ENCODE data around the gene ADAMTS17.
A peak's percentile ranks its signal among the peaks of the same experiment; 100 is the strongest.

The ADAMTS17 gene

DNA sequence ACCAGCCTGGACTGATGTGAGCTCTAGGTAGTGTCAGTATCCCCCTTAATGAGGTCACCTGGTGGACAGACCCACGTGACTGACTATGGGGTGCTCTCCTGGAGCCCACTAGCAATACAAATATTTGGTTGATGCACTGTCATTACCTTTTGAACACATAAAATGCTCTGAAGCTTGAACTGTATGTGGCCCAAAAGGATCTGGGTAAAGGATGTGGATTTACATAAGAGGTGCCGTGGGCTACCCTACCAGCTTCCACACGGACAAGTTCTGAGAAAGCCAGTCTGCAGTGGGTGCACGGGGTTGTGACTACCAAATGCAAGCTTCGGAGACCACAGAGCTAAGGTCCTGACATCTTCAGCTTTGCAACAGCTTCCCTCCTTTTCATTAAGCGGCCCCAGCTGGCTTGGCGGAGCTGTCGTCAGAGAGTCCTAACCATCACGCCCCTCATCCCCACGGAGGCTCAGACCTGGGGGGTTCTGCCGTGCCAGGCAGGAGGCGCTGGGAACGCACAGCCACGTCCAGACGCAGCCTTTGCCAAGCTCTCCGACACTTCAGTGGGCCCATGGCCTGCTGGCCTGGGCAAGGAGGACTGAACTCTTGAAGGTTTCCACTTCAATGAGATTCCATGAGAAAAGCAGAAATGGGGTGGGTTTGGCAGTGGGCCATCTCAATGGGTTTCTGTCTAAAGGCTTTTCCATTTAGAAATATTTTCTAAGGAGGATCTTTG, 228.3 kb downstream of the ADAMTS17 start:
- Mint-ChIP-seq H3K9me3 (no peaks in the 10 kb centered on the region), H3K27ac (no peak overlapping the region), H3K4me3 (no peak overlapping the region), H3K27me3 (no peaks in the 10 kb centered on the region), H3K36me3 (no peaks in the 10 kb centered on the region), H3K4me1 (peaks cover 37% of the 10 kb centered on the region)
- DNase-seq, result no peak
- CTCF ChIA-PET, result interaction anchor here (0.7 kb wide), 1 partner anchor 19 kb away, joined by 3 read pairs; no protein-coding TSS in a partner anchor

GRCh38 chr15:100112636-100113305, 229.0 kb downstream of the ADAMTS17 start:
- no peak overlapping the region for H3K27ac Mint-ChIP-seq
- H3K9me3 Mint-ChIP-seq, result no peaks in the 10 kb centered on the region
- CTCF ChIA-PET, result interaction anchor here (0.7 kb wide), 1 partner anchor 20 kb away, joined by 3 read pairs; no protein-coding TSS in a partner anchor
- no peak overlapping the region for H3K4me3 Mint-ChIP-seq
- H3K4me1 Mint-ChIP-seq, result peaks cover 37% of the 10 kb centered on the region
- no peaks in the 10 kb centered on the region for H3K27me3 Mint-ChIP-seq
- H3K36me3 Mint-ChIP-seq, result no peaks in the 10 kb centered on the region
- DNase-seq, result no peak

- Mint-ChIP-seq H3K4me3 (no peak overlapping the region), H3K36me3 (no peaks in the 10 kb centered on the region), H3K9me3 (no peaks in the 10 kb centered on the region), H3K4me1 (peaks cover 37% of the 10 kb centered on the region), H3K27ac (no peak overlapping the region), H3K27me3 (no peaks in the 10 kb centered on the region)
- no peak for DNase-seq
- CTCF ChIA-PET, result interaction anchor here (1.3 kb wide), 1 partner anchor 227 kb away, joined by 3 read pairs; no protein-coding TSS in a partner anchor
Observed at GRCh38 chr15:100112061-100112420, 229.7 kb downstream of the ADAMTS17 start.

DNA sequence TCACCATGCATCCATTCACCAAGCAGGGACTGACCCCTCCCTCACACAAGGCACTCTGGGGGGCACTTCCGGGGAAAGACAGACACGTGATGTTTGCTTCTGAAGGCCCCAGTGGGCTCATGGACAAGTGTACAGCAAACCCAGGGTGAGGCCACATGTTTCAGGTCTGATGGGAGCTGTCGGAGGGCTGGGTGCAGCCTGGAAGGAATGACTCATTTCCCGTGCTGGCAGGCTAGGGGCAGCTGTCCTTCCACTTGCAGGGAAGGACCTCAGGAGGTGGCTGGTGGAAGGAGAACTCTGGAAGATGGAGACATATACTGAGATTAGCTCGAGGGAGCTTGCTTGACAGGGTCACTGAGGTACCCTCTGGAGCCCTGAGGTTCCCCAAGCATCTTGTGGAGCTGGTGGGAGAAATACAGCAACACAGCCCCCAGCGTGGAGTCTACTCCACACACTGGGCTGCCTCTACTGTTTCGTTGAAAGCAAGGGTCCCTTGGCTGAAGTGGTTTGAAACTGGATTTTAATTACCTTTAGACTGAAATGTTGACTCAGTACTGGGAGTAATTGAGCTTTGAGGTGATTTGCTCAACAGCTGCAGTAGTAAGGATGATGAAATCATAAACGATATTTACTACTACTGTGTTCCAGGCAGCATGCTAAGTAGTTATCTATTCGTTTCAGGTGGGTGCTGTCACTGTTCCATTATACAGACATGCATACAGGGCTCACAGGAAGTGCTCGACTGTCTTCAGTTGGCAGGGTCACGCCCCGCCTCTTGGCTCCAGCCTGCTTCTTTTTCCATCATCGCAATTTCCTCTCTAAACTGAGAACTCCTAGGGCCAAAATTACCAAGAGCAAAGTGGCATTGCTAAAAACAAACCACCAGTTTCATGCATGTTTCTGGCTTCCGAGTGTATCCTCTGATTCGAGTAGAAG, 230.4 kb downstream of the ADAMTS17 start:
- Mint-ChIP-seq H3K27me3 (no peaks in the 10 kb centered on the region), H3K4me3 (no peak overlapping the region), H3K36me3 (no peaks in the 10 kb centered on the region), H3K4me1 (peaks cover 37% of the 10 kb centered on the region), H3K27ac (peak overlapping the region; percentile 83), H3K9me3 (no peaks in the 10 kb centered on the region)
- CTCF ChIA-PET, result interaction anchor here (0.8 to 1.3 kb wide), 2 partner anchors 182 to 227 kb away, joined by 3 read pairs; no protein-coding TSS in a partner anchor
- DNase-seq, result peak; percentile 53

DNA sequence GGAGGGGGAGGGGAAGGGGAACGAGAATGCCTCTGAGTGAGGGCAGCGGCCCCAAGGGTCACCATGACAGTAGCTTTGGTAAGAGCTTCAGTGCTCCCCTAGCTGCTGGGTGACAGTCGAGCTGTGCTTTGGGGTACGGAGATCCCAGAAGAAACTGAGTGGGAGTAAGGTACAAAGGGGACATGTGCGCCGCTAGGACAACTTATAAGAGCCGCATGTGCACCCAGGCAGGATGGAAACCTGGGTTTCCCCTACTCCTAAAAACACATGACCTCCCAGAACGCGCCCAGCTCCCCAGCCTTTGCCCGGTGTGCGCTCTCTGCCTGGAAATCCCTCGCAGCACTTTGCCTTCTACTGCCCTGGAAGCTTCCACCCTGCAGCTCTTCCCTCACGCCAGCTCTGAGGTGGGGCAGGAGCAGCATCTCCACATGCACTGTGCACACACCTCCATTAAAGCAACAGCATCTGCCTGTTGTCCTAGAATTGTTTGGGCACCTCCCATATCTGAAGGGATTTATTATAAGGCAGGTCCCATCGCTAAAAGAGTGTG, 232.2 kb downstream of the ADAMTS17 start:
- no peaks in the 10 kb centered on the region for H3K9me3 Mint-ChIP-seq
- no peak overlapping the region for H3K27ac Mint-ChIP-seq
- H3K27me3 Mint-ChIP-seq, result no peaks in the 10 kb centered on the region
- DNase-seq, result no peak
- CTCF ChIA-PET, result no interaction called here
- no peak overlapping the region for H3K4me3 Mint-ChIP-seq
- H3K4me1 Mint-ChIP-seq, result peaks cover 36% of the 10 kb centered on the region
- H3K36me3 Mint-ChIP-seq, result no peaks in the 10 kb centered on the region

- no peak for DNase-seq
- Mint-ChIP-seq H3K9me3 (no peaks in the 10 kb centered on the region), H3K36me3 (no peaks in the 10 kb centered on the region), H3K4me1 (peaks cover 30% of the 10 kb centered on the region), H3K27me3 (no peaks in the 10 kb centered on the region), H3K4me3 (no peak overlapping the region), H3K27ac (no peak overlapping the region)
- CTCF ChIA-PET, result no interaction called here
Observed at GRCh38 chr15:100108846-100109245, 232.9 kb downstream of the ADAMTS17 start.

DNA sequence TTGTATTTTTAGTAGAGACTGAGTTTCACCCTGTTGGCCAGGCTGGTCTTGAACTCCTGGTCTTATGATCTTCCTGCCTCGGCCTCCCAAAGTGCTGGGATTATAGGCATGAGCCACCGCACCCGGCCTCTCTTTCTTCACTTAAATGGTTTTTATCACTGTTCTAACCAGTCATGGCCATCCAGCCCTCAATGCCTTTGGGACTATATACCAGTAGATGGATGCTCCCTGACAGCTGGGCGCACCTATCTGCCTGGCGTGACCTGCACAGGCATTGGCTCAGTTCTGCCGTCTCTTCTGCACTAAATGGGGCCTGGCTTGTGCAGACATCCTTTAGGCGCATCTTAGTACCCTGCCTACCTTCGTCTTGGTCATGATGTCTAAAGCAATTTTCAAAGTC, 233.4 kb downstream of the ADAMTS17 start:
- CTCF ChIA-PET, result no interaction called here
- no peaks in the 10 kb centered on the region for H3K9me3 Mint-ChIP-seq

DNA sequence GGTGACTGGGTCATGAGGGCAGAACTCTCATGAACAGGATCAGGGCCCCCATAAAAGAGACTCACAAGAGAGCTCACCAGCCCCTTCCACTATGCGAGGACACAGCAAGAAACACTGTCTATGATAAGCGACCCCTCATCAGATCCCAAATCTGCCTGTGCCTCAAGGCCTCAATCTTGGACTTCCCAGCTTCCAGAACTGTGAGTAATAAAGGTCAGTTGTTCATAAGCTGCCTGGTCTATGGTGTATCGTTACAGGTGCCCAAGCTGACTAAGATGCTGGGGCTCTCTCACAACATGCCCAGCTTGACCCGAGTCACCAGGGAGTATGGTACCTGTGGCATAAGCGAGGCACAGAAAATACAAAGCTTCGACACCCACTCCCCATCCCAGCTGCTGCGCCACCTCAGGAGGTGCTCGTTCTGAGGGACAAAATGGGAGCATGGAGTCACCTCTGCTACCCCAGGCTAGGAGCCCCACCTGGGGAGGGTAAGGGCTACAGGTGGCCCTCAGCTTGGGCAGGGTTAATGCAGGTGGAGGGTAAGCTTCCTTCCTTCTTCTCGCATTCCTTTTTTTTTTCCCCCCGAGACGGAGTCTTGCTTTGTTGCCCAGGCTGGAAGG, 234.1 kb downstream of the ADAMTS17 start:
- no peaks in the 10 kb centered on the region for H3K9me3 Mint-ChIP-seq
- H3K27ac Mint-ChIP-seq, result no peak overlapping the region
- no peak for DNase-seq
- CTCF ChIA-PET, result no interaction called here
- H3K4me3 Mint-ChIP-seq, result no peak overlapping the region
- no peaks in the 10 kb centered on the region for H3K27me3 Mint-ChIP-seq
- H3K36me3 Mint-ChIP-seq, result no peaks in the 10 kb centered on the region
- peaks cover 30% of the 10 kb centered on the region for H3K4me1 Mint-ChIP-seq

More for the DNA sequence above, 233.4 kb downstream of the ADAMTS17 start:
- Mint-ChIP-seq H3K4me3 (no peak overlapping the region), H3K4me1 (peaks cover 30% of the 10 kb centered on the region), H3K36me3 (no peaks in the 10 kb centered on the region), H3K27me3 (no peaks in the 10 kb centered on the region), H3K27ac (no peak overlapping the region)
- DNase-seq, result no peak

DNA sequence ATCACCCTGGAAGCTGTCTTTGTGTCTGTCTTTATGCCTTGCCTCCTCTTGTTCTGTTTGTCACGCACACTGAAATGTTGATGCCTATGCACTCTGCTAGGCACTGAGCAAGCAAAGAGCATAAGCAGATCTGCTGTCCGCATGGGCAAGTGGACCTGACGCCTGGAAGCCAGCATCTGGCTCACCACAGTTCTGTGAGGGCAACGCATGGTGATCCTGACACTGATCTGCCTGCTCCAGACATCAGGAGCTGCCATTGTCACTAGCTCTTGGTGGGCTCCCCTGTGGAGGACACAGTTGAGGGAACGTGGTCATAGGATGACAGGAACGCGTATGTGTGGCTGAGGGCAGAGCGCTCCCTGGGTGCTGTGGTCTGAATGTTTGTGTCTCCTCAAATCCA, 234.6 kb downstream of the ADAMTS17 start:
- no peaks in the 10 kb centered on the region for H3K27me3 Mint-ChIP-seq
- no peak overlapping the region for H3K27ac Mint-ChIP-seq
- H3K4me1 Mint-ChIP-seq, result peaks cover 27% of the 10 kb centered on the region
- no peak overlapping the region for H3K4me3 Mint-ChIP-seq
- H3K36me3 Mint-ChIP-seq, result no peaks in the 10 kb centered on the region
- DNase-seq, result no peak
- H3K9me3 Mint-ChIP-seq, result no peaks in the 10 kb centered on the region
- CTCF ChIA-PET, result no interaction called here

DNA sequence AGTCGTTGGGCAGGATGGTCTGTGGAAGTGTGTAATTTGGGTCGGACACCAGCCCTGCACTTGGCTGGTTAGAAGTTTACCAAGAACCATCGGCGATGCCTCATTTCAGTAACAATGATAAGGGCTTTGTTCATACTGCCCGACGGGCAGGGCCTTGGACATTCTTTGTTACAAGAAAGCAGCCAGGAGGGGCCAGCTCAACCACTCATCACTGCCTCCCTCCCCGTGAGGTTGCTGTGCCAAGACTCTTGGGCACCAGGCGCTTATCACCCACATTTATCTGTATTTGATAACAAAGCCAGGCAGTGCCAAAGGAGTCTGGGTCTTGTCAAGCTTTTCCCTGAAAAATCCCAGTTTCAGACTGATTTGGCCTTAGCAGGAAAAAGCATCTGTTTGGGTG, 235.0 kb downstream of the ADAMTS17 start:
- no peak for DNase-seq
- no peaks in the 10 kb centered on the region for H3K9me3 Mint-ChIP-seq
- peaks cover 24% of the 10 kb centered on the region for H3K4me1 Mint-ChIP-seq
- H3K27ac Mint-ChIP-seq, result no peak overlapping the region
- CTCF ChIA-PET, result no interaction called here
- H3K36me3 Mint-ChIP-seq, result no peaks in the 10 kb centered on the region
- H3K27me3 Mint-ChIP-seq, result no peaks in the 10 kb centered on the region
- H3K4me3 Mint-ChIP-seq, result no peak overlapping the region

- H3K36me3 Mint-ChIP-seq, result no peaks in the 10 kb centered on the region
- H3K4me3 Mint-ChIP-seq, result no peak overlapping the region
- no peak for DNase-seq
- H3K9me3 Mint-ChIP-seq, result no peaks in the 10 kb centered on the region
- no peak overlapping the region for H3K27ac Mint-ChIP-seq
- CTCF ChIA-PET, result no interaction called here
- no peaks in the 10 kb centered on the region for H3K27me3 Mint-ChIP-seq
- peaks cover 9% of the 10 kb centered on the region for H3K4me1 Mint-ChIP-seq
Observed at GRCh38 chr15:100105101-100105500, 236.7 kb downstream of the ADAMTS17 start.

GRCh38 chr15:100104245-100104644, 237.5 kb downstream of the ADAMTS17 start:
- Mint-ChIP-seq H3K4me1 (peaks cover 5% of the 10 kb centered on the region), H3K27ac (no peak overlapping the region), H3K4me3 (no peak overlapping the region), H3K9me3 (no peaks in the 10 kb centered on the region), H3K36me3 (no peaks in the 10 kb centered on the region), H3K27me3 (no peaks in the 10 kb centered on the region)
- DNase-seq, result no peak
- CTCF ChIA-PET, result no interaction called here

- DNase-seq, result no peak
- CTCF ChIA-PET, result no interaction called here
- H3K36me3 Mint-ChIP-seq, result no peaks in the 10 kb centered on the region
- no peaks in the 10 kb centered on the region for H3K27me3 Mint-ChIP-seq
- no peaks in the 10 kb centered on the region for H3K9me3 Mint-ChIP-seq
- no peak overlapping the region for H3K27ac Mint-ChIP-seq
- peaks cover under 1% of the 10 kb centered on the region for H3K4me1 Mint-ChIP-seq
- H3K4me3 Mint-ChIP-seq, result no peak overlapping the region
Observed at GRCh38 chr15:100103828-100104227, 237.9 kb downstream of the ADAMTS17 start.

Data from activated naive CD4-positive, alpha-beta T cell treated with anti-CD3 and anti-CD28 coated beads, Interleukin-2, amount 10 ng/mL, durations not matched to agents 7 days and 5 days (primary cell).